ENCODE measurements around the gene CHD9. TPM values are rescaled to one million over a fixed set of nuclear protein-coding genes. Genes with fewer than 3 reads are reported as not detected.

Gene CHD9
- total and polyA plus RNA-seq, 9 of the 15 experiments (the other 6 are each of a cell fraction or from before 2014, with no cell fraction given): 29.0 to 69.3 (median 40.6) TPM

DNA sequence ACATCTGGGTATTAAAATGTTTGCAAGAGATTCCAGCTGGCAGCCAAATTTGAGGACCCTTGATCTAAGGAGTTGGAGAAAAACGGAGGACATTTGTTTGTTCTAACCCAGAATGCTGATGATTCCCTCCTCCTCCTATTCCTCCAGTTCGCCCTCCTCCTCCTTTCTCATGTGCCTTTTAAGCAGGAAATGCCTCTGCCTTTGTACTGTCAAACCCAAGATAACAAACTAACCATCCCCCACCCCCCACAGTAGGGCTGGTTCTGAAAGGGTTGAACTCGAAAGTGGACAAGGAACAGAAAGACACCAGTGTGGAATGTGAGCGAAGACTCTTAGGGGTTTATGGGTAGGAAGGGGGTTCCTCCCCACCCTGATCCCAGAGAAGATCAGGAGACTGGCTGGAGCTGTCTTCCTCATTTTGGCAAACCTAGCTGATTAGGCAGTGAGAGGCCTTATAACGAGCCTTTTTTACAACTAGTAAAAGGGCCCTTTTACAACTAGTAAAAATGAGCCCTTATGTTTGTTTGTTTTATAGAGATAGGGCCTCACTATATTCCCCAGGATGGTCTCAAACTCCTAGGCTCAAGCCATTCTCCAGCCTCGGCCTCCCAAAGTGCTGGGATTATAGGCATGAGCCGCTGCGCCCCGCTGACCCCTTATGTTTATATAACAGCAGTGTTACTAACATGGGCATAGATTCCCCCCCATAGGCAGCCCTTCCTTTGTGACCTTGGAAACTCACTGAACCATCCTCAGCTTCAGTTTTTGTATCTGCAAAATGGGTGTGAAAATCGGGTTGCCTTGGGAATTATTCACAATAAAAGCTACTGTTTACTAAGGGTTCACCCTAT is 975 bp downstream of the CHD9 start (continued):
- TF ChIP-seq, protein P1, sequence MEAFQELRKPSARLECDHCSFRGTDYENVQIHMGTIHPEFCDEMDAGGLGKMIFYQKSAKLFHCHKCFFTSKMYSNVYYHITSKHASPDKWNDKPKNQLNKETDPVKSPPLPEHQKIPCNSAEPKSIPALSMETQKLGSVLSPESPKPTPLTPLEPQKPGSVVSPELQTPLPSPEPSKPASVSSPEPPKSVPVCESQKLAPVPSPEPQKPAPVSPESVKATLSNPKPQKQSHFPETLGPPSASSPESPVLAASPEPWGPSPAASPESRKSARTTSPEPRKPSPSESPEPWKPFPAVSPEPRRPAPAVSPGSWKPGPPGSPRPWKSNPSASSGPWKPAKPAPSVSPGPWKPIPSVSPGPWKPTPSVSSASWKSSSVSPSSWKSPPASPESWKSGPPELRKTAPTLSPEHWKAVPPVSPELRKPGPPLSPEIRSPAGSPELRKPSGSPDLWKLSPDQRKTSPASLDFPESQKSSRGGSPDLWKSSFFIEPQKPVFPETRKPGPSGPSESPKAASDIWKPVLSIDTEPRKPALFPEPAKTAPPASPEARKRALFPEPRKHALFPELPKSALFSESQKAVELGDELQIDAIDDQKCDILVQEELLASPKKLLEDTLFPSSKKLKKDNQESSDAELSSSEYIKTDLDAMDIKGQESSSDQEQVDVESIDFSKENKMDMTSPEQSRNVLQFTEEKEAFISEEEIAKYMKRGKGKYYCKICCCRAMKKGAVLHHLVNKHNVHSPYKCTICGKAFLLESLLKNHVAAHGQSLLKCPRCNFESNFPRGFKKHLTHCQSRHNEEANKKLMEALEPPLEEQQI (IDR thresholded peaks at IDR 0.05): no peak
- no peak for TF ChIP-seq ID3 (CRISPR knock-in tag; IDR thresholded peaks at IDR 0.05)
- TF ChIP-seq ID3 (tag; IDR thresholded peaks at IDR 0.05): peak; percentile 23; the same call in 1 of the 2 replicates
- peak; percentile 41; the same call in 1 of the 2 replicates for TF ChIP-seq JUND (IDR thresholded peaks at IDR 0.05; ENCODE audit: borderline replicate concordance, low read depth, low read length)
- no peak; the same call in 2 of the 3 replicates for TF ChIP-seq JUND (tag; IDR thresholded peaks at IDR 0.05; ENCODE audit: borderline replicate concordance, low read depth, low read length)
- TF ChIP-seq, protein P2, sequence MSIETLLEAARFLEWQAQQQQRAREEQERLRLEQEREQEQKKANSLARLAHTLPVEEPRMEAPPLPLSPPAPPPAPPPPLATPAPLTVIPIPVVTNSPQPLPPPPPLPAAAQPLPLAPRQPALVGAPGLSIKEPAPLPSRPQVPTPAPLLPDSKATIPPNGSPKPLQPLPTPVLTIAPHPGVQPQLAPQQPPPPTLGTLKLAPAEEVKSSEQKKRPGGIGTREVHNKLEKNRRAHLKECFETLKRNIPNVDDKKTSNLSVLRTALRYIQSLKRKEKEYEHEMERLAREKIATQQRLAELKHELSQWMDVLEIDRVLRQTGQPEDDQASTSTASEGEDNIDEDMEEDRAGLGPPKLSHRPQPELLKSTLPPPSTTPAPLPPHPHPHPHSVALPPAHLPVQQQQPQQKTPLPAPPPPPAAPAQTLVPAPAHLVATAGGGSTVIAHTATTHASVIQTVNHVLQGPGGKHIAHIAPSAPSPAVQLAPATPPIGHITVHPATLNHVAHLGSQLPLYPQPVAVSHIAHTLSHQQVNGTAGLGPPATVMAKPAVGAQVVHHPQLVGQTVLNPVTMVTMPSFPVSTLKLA (conservative IDR thresholded peaks at IDR 0.05): peak in 1 of 2 experiments; percentile 45; a peak in 1 of 4 replicates
- peak in 1 of 2 experiments; percentile 65; a peak in 2 of 4 replicates for TF ChIP-seq TEAD1 (CRISPR knock-in tag; IDR thresholded peaks at IDR 0.05)
- no peak for TF ChIP-seq ZNF445 (CRISPR knock-in tag; IDR thresholded peaks at IDR 0.05; ENCODE audit: low read depth)
- TF ChIP-seq, protein P3, sequence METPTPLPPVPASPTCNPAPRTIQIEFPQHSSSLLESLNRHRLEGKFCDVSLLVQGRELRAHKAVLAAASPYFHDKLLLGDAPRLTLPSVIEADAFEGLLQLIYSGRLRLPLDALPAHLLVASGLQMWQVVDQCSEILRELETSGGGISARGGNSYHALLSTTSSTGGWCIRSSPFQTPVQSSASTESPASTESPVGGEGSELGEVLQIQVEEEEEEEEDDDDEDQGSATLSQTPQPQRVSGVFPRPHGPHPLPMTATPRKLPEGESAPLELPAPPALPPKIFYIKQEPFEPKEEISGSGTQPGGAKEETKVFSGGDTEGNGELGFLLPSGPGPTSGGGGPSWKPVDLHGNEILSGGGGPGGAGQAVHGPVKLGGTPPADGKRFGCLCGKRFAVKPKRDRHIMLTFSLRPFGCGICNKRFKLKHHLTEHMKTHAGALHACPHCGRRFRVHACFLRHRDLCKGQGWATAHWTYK (CRISPR knock-in tag; IDR thresholded peaks at IDR 0.05): no peak
- peak in 1 of 2 experiments; percentile 73; a peak in 2 of 4 replicates for TF ChIP-seq KDM1A (IDR thresholded peaks at IDR 0.05)
- no peak for TF ChIP-seq ZNF165 (CRISPR knock-in tag; IDR thresholded peaks at IDR 0.05; ENCODE audit: borderline replicate concordance)
- TF ChIP-seq ZNF76 (CRISPR knock-in tag; IDR thresholded peaks at IDR 0.05; ENCODE audit: borderline replicate concordance): no peak
- TF ChIP-seq FOXK2 (conservative IDR thresholded peaks at IDR 0.05 in 1 of 2, IDR thresholded peaks at IDR 0.05 in 1 of 2; ENCODE audit: low read depth in 2 of 2): peak in 1 of 2 experiments; percentile 29; a peak in 1 of 4 replicates
- no peak for TF ChIP-seq SRF (CRISPR knock-in tag; IDR thresholded peaks at IDR 0.05)
- no peak for TF ChIP-seq ZNF124 (CRISPR knock-in tag; IDR thresholded peaks at IDR 0.05)
- peak; percentile 33 for TF ChIP-seq SMAD1 (IDR thresholded peaks at IDR 0.05; ENCODE audit: low read depth, low read length, partially characterized antibody)
- peak; percentile 92 for TF ChIP-seq SPI1 (IDR thresholded peaks at IDR 0.05; ENCODE audit: borderline replicate concordance, low read depth, low read length)
- TF ChIP-seq HCFC1 (IDR thresholded peaks at IDR 0.05; ENCODE audit: low read depth, low read length): peak; percentile 18; the same call in 1 of the 2 replicates
- TF ChIP-seq ZEB2 (IDR thresholded peaks at IDR 0.05): no peak
- peak; percentile 32 for TF ChIP-seq NEUROD1 (IDR thresholded peaks at IDR 0.05; ENCODE audit: borderline replicate concordance, low read depth, low read length, partially characterized antibody)
